ENCODE measurements around the gene TLX2.
"Not testable (repeated sequence)": the region's sequence is repeated elsewhere in the genome, so short reads cannot be mapped to it uniquely, and the experiment has no call there.

Gene TLX2

DNA sequence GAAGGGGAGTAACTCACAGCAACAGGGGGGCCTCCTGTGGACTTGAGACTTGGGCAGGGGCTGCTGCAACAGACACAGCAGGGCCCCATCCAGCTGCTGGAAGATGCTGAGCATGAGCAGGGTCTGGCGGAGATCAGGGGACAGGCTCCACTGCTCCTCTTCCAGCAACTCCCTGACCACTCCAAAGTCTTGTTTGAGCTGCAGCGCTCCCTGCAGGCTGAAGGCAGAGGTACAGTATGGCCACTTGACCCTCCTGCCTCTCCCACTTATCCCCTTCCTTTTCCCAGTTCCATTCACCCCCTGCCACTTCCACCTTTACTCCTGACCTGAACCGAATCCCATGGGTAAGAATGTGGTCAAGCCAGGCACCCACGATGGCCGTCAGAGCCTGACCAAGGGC lies 39.4 kb upstream of the TLX2 start:
- peak; percentile 33 for TF ChIP-seq CTCF (conservative IDR thresholded peaks at IDR 0.05; ENCODE audit: control insufficient read depth, insufficient read depth, low read depth, low read length)
- no peak for DNase-seq (ENCODE audit: low read depth)
- no peak overlapping the region for H3K4me3 ChIP-seq (ENCODE audit: control insufficient read depth, low read depth, low read length)

DNA sequence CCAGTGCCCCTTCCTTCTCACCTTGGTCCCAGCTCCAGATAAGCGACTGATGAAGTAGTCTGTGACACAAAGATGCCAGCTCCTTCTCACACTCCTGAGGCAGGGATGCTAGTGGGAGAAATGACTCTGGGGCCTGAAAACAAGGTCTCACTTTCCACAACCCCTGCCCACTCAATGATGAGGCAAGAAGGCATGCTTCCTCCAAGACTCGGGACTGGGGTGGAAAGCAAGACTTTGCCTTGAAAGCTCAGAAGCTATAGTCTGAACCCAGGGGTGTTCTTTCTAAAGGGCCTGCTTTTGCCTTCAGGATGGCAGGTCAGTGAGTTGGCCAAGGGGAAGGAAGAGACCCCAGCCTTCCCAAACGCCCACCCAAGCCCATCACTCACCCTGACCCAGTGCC lies 32.8 kb upstream of the TLX2 start:
- TF ChIP-seq CTCF (conservative IDR thresholded peaks at IDR 0.05; ENCODE audit: control insufficient read depth, insufficient read depth, low read depth, low read length): no peak
- H3K4me3 ChIP-seq (ENCODE audit: control insufficient read depth, low read depth, low read length): peak overlapping the region; percentile 100
- no peak for DNase-seq (ENCODE audit: low read depth)

- no peak for DNase-seq (ENCODE audit: low read depth)
Measured at GRCh38 chr2:74481961-74482800, 32.1 kb upstream of the TLX2 start.

DNA sequence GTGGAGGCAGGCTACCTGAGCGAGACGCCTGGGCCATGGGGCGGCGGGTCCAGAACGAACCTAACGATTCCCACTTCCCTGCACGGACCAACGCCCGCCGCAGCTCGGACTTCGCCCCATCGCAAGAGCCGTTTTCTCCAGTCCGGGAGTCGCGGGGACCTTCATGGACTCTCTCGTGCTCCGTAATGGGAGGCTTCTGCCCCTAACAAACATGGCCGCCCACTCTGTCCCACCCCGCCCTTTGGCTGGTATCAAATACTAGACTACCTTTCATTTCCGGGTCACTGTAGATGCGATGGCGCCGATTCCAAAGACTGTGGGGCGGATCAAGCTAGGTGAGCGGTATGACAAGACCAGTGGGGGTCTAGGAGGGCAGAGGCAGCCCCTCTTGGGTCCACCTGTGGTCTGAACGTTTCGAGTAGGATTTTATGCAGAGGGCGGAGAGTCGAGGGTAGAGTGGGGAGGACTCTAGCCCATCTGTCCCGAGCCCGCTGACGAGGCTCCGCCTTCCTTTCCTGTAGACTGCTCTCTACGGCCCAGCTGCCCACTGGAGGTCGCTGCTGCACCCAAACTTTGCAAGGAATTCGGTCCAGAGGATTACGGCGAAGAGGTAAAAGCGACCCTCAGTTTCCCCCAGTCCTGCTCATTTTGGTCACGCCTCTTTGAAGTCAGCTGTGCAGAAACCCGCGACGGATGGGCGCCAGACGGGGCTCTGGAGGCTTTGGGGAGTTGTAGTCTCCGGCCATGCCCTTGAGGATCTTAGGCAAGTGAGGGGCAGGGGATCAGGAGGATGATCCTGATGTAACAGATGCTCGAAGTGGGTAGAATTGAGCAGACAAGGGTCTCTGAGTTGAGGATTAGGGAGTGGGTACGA lies 31.2 kb upstream of the TLX2 start, which contains the start of the genes CCDC142 and TTC31:
Gene CCDC142 (minus strand): TSS at position 198 of the 874 bp plus-strand sequence. CDS start 161 bp downstream, at position 37.
Gene TTC31 (plus strand): TSS at position 281 of the 874 bp plus-strand sequence. CDS start 15 bp downstream, at position 296.
- H3K4me3 ChIP-seq (ENCODE audit: control insufficient read depth, low read depth, low read length): peak within 1 kb of the TSS; percentile 100
- peak; percentile 93 for DNase-seq (ENCODE audit: low read depth)
- TF ChIP-seq CTCF (conservative IDR thresholded peaks at IDR 0.05; ENCODE audit: control insufficient read depth, insufficient read depth, low read depth, low read length): peak; percentile 88

More at GRCh38 chr2:74481961-74482800, 32.1 kb upstream of the TLX2 start:
- peak overlapping the region; percentile 100 for H3K4me3 ChIP-seq (ENCODE audit: control insufficient read depth, low read depth, low read length)
- TF ChIP-seq CTCF (conservative IDR thresholded peaks at IDR 0.05; ENCODE audit: control insufficient read depth, insufficient read depth, low read depth, low read length): no peak

- peak overlapping the region; percentile 100 for H3K4me3 ChIP-seq (ENCODE audit: control insufficient read depth, low read depth, low read length)
- not testable (repeated sequence) for DNase-seq (ENCODE audit: low read depth)
Measured at GRCh38 chr2:74483675-74484164, 30.5 kb upstream of the TLX2 start.

DNA sequence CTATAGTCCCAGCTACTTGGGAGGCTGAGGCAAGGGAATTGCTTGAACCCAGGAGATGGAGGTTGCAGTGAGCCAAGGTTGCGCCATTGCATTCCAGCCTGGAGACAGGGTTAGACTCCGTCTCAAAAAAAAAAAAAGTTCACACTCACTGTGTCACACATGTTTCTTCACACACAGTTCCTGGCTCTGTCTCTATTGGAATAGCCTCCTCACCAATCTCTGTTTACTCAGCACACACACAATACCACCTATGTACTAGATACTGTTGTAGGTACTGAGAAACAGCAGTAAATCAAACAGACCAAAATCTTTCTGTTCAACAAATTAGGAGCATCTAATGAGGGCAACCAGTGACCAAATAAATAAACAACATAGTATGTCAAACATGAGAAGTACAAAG lies 28.1 kb upstream of the TLX2 start:
- H3K4me3 ChIP-seq (ENCODE audit: control insufficient read depth, low read depth, low read length): no peak overlapping the region
- DNase-seq (ENCODE audit: low read depth): no peak
- TF ChIP-seq CTCF (conservative IDR thresholded peaks at IDR 0.05; ENCODE audit: control insufficient read depth, insufficient read depth, low read depth, low read length): no peak
